H1 (cell line): ENCODE measurements around the gene IL2RA. TPM values are rescaled to one million over a fixed set of nuclear protein-coding genes. Genes with fewer than 3 reads are reported as not detected.
A peak's percentile ranks its signal among the peaks of the same experiment; 100 is the strongest.

Experiments
- ATF2 ChIP-seq: IDR thresholded peaks from 2 replicates; pipeline ENCODE4 v1.6.1; 2012; ENCODE audit warnings: low read length, inconsistent platforms
- CHD1 ChIP-seq: IDR thresholded peaks from 2 replicates; pipeline ENCODE4 v1.6.1; 2012; ENCODE audit warnings: low read depth, low read length, improper control_type of control experiment
- CHD2 ChIP-seq: IDR thresholded peaks from 2 replicates; pipeline ENCODE4 v1.6.1; 2012; ENCODE audit warnings: low read length, improper control_type of control experiment
- EP300 ChIP-seq, 2 experiments: IDR thresholded peaks; 1 replicate in 1 of 2; 2 replicates in 1 of 2; pipeline ENCODE4 v1.6.1; 2011 to 2012; ENCODE audit warnings: low read depth in 2 of 2, low read length in 2 of 2, mild to moderate bottlenecking in 2 of 2, borderline replicate concordance in 1 of 2, inconsistent platforms in 1 of 2, moderate library complexity in 1 of 2
- KDM1A ChIP-seq: fragments of 200-600, 300-600 bp; sonication (generic); IDR thresholded peaks from 2 replicates; pipeline ENCODE4 v1.7.1; 2016; ENCODE audit warnings: mild to moderate bottlenecking, low read length, borderline replicate concordance
- KDM5A ChIP-seq: fragments of 200-600 bp; IDR thresholded peaks from 2 replicates; pipeline ENCODE4 v1.7.1; 2012; ENCODE audit warnings: mild to moderate bottlenecking, low read length, inconsistent platforms, mixed read lengths
- NANOG ChIP-seq: IDR thresholded peaks from 2 replicates; pipeline ENCODE4 v1.6.1; 2011; ENCODE audit warnings: low read length, low read depth, mild to moderate bottlenecking, inconsistent platforms; ENCODE audit not compliant: insufficient read depth, poor library complexity, severe bottlenecking
- PHF8 ChIP-seq: fragments of 200-600 bp; sonication (generic); conservative IDR thresholded peaks from 2 replicates; pipeline ENCODE4 v1.7.1; 2012; ENCODE audit warnings: low read depth, mild to moderate bottlenecking, inconsistent platforms, low read length, moderate library complexity
- SIN3A ChIP-seq, 2 experiments: IDR thresholded peaks in 1 of 2; conservative IDR thresholded peaks in 1 of 2; 2 replicates each; pipeline ENCODE4 v1.6.1; 2011 to 2012; ENCODE audit warnings: low read length in 2 of 2, improper control_type of control experiment in 1 of 2, low read depth in 1 of 2, mild to moderate bottlenecking in 1 of 2
- TCF12 ChIP-seq: IDR thresholded peaks from 2 replicates; pipeline ENCODE4 v1.6.1; 2011; ENCODE audit warnings: low read depth, mild to moderate bottlenecking, low read length
- YY1 ChIP-seq: IDR thresholded peaks from 2 replicates; pipeline ENCODE4 v1.6.1; 2011; ENCODE audit warnings: low read depth, mild to moderate bottlenecking, low read length
- polyA plus RNA-seq, 7 experiments: library from polyadenylated mRNA; depleted of rRNA in 3 of 7; stranded (reverse) in 5 of 7; unstranded in 2 of 7; fragments of >200 nt in 5 of 7; fragments of 200-250 nt in 2 of 7; gene quantifications; 1 replicate in 5 of 7; 2 replicates in 1 of 7; 4 replicates in 1 of 7; pipeline versions ENCODE4 v1.2.1 to v1.2.3, GENCODE V29; 2011 to 2013; ENCODE audit warnings: missing spikeins in 2 of 7, mixed read lengths in 2 of 7
- total RNA-seq: library from RNA; stranded (reverse); fragmentation: NEBNext Ultra II Directional; extraction: Animal tissue kit (Norgen Biotek cat#: 25700); gene quantifications from 2 replicates; pipeline ENCODE4 v1.2.1, GENCODE V29; 2021

Gene IL2RA
- total and polyA plus RNA-seq, 2 of the 8 experiments (the other 6 are each of a cell fraction or from before 2014, with no cell fraction given) = not detected

GRCh38 chr10:6089334-6090219, 27.4 kb upstream of the IL2RA start (continued):
- TF ChIP-seq CHD1 (no peak), YY1 (no peak), EP300 (IDR thresholded peaks at IDR 0.05; ENCODE audit: borderline replicate concordance in 1 of 2, low read depth in 2 of 2, low read length in 2 of 2) (no peak), NANOG (no peak), ATF2 (no peak), SIN3A (conservative IDR thresholded peaks at IDR 0.05 in 1 of 2, IDR thresholded peaks at IDR 0.05 in 1 of 2; ENCODE audit: low read depth in 1 of 2, low read length in 2 of 2) (peak in 1 of 2 experiments; percentile 43; a peak in 1 of 4 replicates), PHF8 (0 out of 2 replicates have a peak, but pooled peaks have one; percentile 4), TCF12 (no peak), CHD2 (no peak), KDM1A (no peak), KDM5A (no peak)
- TF ChIP-seq, all 59 proteins: peak for 7
